K562 (cell line): Measurements from ENCODE around the gene APOA1. TPM values are rescaled to one million over a fixed set of nuclear protein-coding genes. Genes with fewer than 3 reads are reported as not detected.
A peak's percentile ranks its signal among the peaks of the same experiment; 100 is the strongest.

ENCODE experiments used
- ATAC-seq: fragments of 200-7000 bp; cut with Tn5 transposase; 3 replicates; pipeline ENCODE4 v1.9.1; 2020; ENCODE audit warnings: moderate library complexity
- BruUV-seq: library from RNA; stranded (reverse); fragments of 400-500 nt; replicated peaks from 2 replicates; lab custom pipeline; 2021; lab: Mats Ljungman, UMichigan
- CTCF ChIA-PET: fragments of 300-600 bp; formaldehyde crosslinking; extraction: SDS; loops from one replicate; lab custom pipeline; 2021; ENCODE audit warnings: low intra/inter-chr PET ratio; lab: Yijun Ruan, JAX
- POLR2A ChIA-PET: fragments of 300-600, 350-650 bp; sonication (Branson Sonifier 250); formaldehyde crosslinking; extraction: SDS; loops from one replicate; lab custom pipeline; 2021; ENCODE audit warnings: antibody characterized with exemption, inconsistent platforms; lab: Yijun Ruan, JAX
- DNase-seq, 4 experiments: peaks; one replicate each; pipeline versions ENCODE4 v3.0.0 to v3.0.0-alpha.2; 2011 to 2018; ENCODE audit warnings: low spot score in 3 of 4, mixed read lengths in 3 of 4; ENCODE audit errors: extremely low read depth in 1 of 4
- FAIRE-seq: peaks from 2 replicates; lab custom pipeline; 2011; peaks lifted over from hg19 to GRCh38; lab: Jason Lieb, UNC
- H2AFZ ChIP-seq: 2 replicates; pipeline ENCODE4 v1.6.0; 2011; ENCODE audit warnings: low read depth, low read length, control low read depth, inconsistent platforms
- H3K27ac ChIP-seq: fragments of 200-600 bp; 3 replicates; pipeline ENCODE4 v1.8.0; 2011; ENCODE audit warnings: low read depth, mild to moderate bottlenecking, control low read depth, inconsistent platforms, low read length, moderate library complexity, mixed read lengths; ENCODE audit errors: extremely low read depth
- H3K27me3 ChIP-seq, 2 experiments: fragments of 300-600 bp in 1 of 2; 2 replicates in 1 of 2; 3 replicates in 1 of 2; pipeline versions ENCODE4 v1.6.0 to v1.8.0; 2011; ENCODE audit warnings: inconsistent platforms in 2 of 2, low read length in 2 of 2, mild to moderate bottlenecking in 1 of 2, mixed read lengths in 1 of 2, moderate library complexity in 1 of 2; ENCODE audit not compliant: control insufficient read depth in 2 of 2, insufficient read depth in 2 of 2
- H3K36me3 ChIP-seq: fragments of 300-600 bp; 3 replicates; pipeline ENCODE4 v1.8.0; 2011; ENCODE audit warnings: mild to moderate bottlenecking, low read length, inconsistent platforms; ENCODE audit not compliant: control insufficient read depth, insufficient read depth
- H3K4me1 ChIP-seq, 2 experiments: fragments of 200-600 bp in 1 of 2; replicated peaks in 1 of 2; 2 replicates in 1 of 2; 3 replicates in 1 of 2; pipeline versions ENCODE4 v1.5.1 to v1.8.0; 2011; ENCODE audit warnings: inconsistent platforms in 2 of 2, low read length in 2 of 2, mild to moderate bottlenecking in 1 of 2, mixed read lengths in 1 of 2, moderate library complexity in 1 of 2; ENCODE audit not compliant: control insufficient read depth in 2 of 2, insufficient read depth in 2 of 2
- H3K4me2 ChIP-seq: 2 replicates; pipeline ENCODE4 v1.6.1; 2011; ENCODE audit warnings: low read length, control low read depth, inconsistent platforms, mixed read lengths; ENCODE audit not compliant: insufficient read depth
- H3K4me3 ChIP-seq: fragments of 200-600 bp; sonication (generic), shearing (Covaris generic); 2 replicates; pipeline ENCODE4 v1.5.1; 2016; ENCODE audit warnings: control low read depth, inconsistent platforms
- H3K79me2 ChIP-seq: fragments of 200-600 bp; 3 replicates; pipeline ENCODE4 v1.8.0; 2011; ENCODE audit warnings: low read length, inconsistent platforms; ENCODE audit not compliant: control insufficient read depth, insufficient read depth
- H3K9ac ChIP-seq, 2 experiments: 2 replicates each; pipeline versions ENCODE4 v1.6.0 to v1.6.1; 2011; ENCODE audit warnings: low read depth in 2 of 2, low read length in 2 of 2, control low read depth in 1 of 2, inconsistent platforms in 1 of 2, mild to moderate bottlenecking in 1 of 2, mixed read lengths in 1 of 2; ENCODE audit not compliant: insufficient read depth in 1 of 2
- H3K9me1 ChIP-seq: one replicate; pipeline ENCODE4 v1.6.0; 2011; ENCODE audit warnings: inconsistent platforms, mild to moderate bottlenecking, low read length, moderate library complexity; ENCODE audit not compliant: control insufficient read depth, insufficient read depth
- H3K9me3 ChIP-seq: replicated peaks from 2 replicates; pipeline ENCODE4 v1.5.1; 2011; ENCODE audit warnings: low read depth, low read length, inconsistent platforms; ENCODE audit not compliant: control insufficient read depth, insufficient read depth
- H4K20me1 ChIP-seq: replicated peaks from 2 replicates; pipeline ENCODE4 v1.6.1; 2011; ENCODE audit warnings: low read length, inconsistent platforms, mixed read lengths; ENCODE audit not compliant: control insufficient read depth, insufficient read depth
- ELF4 ChIP-seq: fragments of 450-650 bp; formaldehyde crosslinking; IDR thresholded peaks from 2 replicates; pipeline ENCODE4 v1.4.0; 2022; ENCODE audit warnings: missing genetic modification characterization
- FOXK2 ChIP-seq, 2 experiments: fragments of 450-650 bp; IDR thresholded peaks in 1 of 2; conservative IDR thresholded peaks in 1 of 2; 2 replicates each; pipeline ENCODE4 v1.6.1; 2016; ENCODE audit warnings: low read depth in 2 of 2, mild to moderate bottlenecking in 1 of 2
- HBP1 ChIP-seq: fragments of 450-650 bp; formaldehyde crosslinking; IDR thresholded peaks from 2 replicates; pipeline ENCODE4 v1.4.0; 2022; ENCODE audit warnings: missing genetic modification characterization
- SPI1 ChIP-seq: IDR thresholded peaks from 2 replicates; pipeline ENCODE4 v1.6.1; 2011; ENCODE audit warnings: low read depth, low read length, control low read depth, borderline replicate concordance
- TOE1 ChIP-seq, 2 experiments: fragments of 450-650 bp in 1 of 2; sonication (generic) in 1 of 2; formaldehyde crosslinking in 1 of 2; IDR thresholded peaks; 2 replicates each; pipeline versions ENCODE4 v1.7.1 to v1.8.0; 2016 to 2022; ENCODE audit warnings: borderline replicate concordance in 2 of 2, mild to moderate bottlenecking in 2 of 2, antibody characterized with exemption in 1 of 2, inconsistent platforms in 1 of 2, low read depth in 1 of 2, missing genetic modification reagents in 1 of 2, moderate library complexity in 1 of 2
- ZBTB26 ChIP-seq: fragments of 450-650 bp; formaldehyde crosslinking; IDR thresholded peaks from 2 replicates; pipeline ENCODE4 v1.4.0; 2022; ENCODE audit warnings: missing genetic modification characterization
- ZNF395 ChIP-seq: fragments of 200-800 bp; sonication (Bioruptor generic); IDR thresholded peaks from 2 replicates; pipeline ENCODE4 v1.6.1; 2017; ENCODE audit warnings: missing genetic modification characterization, missing compliant biosample characterization
- WGBS: fragments of 100-300 bp; shearing (Covaris generic); methylation state at CpG from one replicate; pipeline ENCODE4 v1.1.6; 2016; ENCODE audit warnings: low coverage, mixed read lengths; ENCODE audit not compliant: insufficient coverage; ENCODE audit errors: missing lambda C conversion rate; 5-methylcytosine and 5-hydroxymethylcytosine counted together
- in situ Hi-C: fragments of 300-500 bp; cut with MboI; formaldehyde crosslinking; loops from 4 replicates; pipeline ENCODE4 v1.15.0; 2018; ENCODE audit warnings: inconsistent platforms, mixed read lengths
- intact Hi-C: fragments of 100-400 bp; cut with micrococcal nuclease; formaldehyde crosslinking; loops from 2 replicates; pipeline ENCODE4 v1.14.2; 2022
- polyA plus RNA-seq, 8 experiments: library from polyadenylated mRNA; depleted of rRNA in 4 of 8; stranded (reverse) in 5 of 8; unstranded in 3 of 8; fragments of >200 nt; fragmentation: Nextera tagmentation in 2 of 8; fragmentation: Illumina TruSeq in 1 of 8; extraction: Ambion mirVana in 2 of 8; extraction: Trizol in 1 of 8; gene quantifications; 2 replicates each; pipeline versions ENCODE4 v1.2.1 to v1.2.3, GENCODE V29; 2011 to 2014; ENCODE audit warnings: inconsistent platforms in 1 of 8, missing spikeins in 1 of 8
- total RNA-seq, 7 experiments: library from RNA; depleted of rRNA in 6 of 7; stranded (reverse); fragments of >200 nt in 6 of 7; fragmentation: Illumina TruSeq in 2 of 7; extraction: Trizol in 2 of 7; gene quantifications; 2 replicates each; pipeline versions ENCODE4 v1.2.1 to v1.2.3, GENCODE V29; 2011 to 2021; ENCODE audit warnings: low replicate concordance in 1 of 7

Gene APOA1
- total and polyA plus RNA-seq, 9 of the 15 experiments (the other 6 are each of a cell fraction or from before 2014, with no cell fraction given): 1.8 TPM; not detected in 8

GRCh38 chr11:116788534-116788933, 48.9 kb downstream of the APOA1 start:
- Histone ChIP-seq H3K27me3 (no peaks in the 10 kb centered on the region), H3K79me2 (peaks cover 24% of the 10 kb centered on the region), H3K27ac (no peak overlapping the region; the same call in 2 of the 3 replicates), H3K4me1 (peaks cover 22 to 33% of the 10 kb centered on the region in 2 experiments; a peak in 4 of 5 replicates), H3K36me3 (peaks cover 34% of the 10 kb centered on the region), H3K9me3 (no peaks in the 10 kb centered on the region), H3K9ac (peak overlapping the region; percentile 88 to 94), H3K9me1 (no peaks in the 10 kb centered on the region), H4K20me1 (no peaks in the 10 kb centered on the region), H2AFZ (peak overlapping the region; percentile 99), H3K4me2 (peak overlapping the region; percentile 92), H3K4me3 (peak overlapping the region; percentile 98)
- no peak for FAIRE-seq
- ChIA-PET POLR2A (interaction anchor here (0.6 to 2.8 kb wide), 7 partner anchors 11 to 440 kb away, joined by 3 to 15 read pairs (median 3); no protein-coding TSS in a partner anchor), CTCF (no interaction called here)
- in situ Hi-C loops: loop anchor here (5.0 kb wide), 1 partner anchor 314 kb away; no protein-coding TSS in a partner anchor
- BruUV-seq: no TSS peak
- peak; percentile 56 for TF ChIP-seq SPI1
- no peak for TF ChIP-seq TOE1 (IDR thresholded peaks at IDR 0.05; ENCODE audit: borderline replicate concordance)
- TF ChIP-seq TOE1 (CRISPR knock-in tag; IDR thresholded peaks at IDR 0.05; ENCODE audit: borderline replicate concordance, low read depth): no peak
- 0 out of 2 replicates have a peak, but pooled peaks have one; percentile 61 for TF ChIP-seq ZBTB26 (CRISPR knock-in tag)
- TF ChIP-seq FOXK2 (conservative IDR thresholded peaks at IDR 0.05 in 1 of 2, IDR thresholded peaks at IDR 0.05 in 1 of 2; ENCODE audit: low read depth in 2 of 2): 0 out of 4 replicates have a peak, but pooled peaks of 1 of the 2 experiments have one; percentile 5
- peak; percentile 6; the same call in 1 of the 2 replicates for TF ChIP-seq ELF4 (CRISPR knock-in tag)
- TF ChIP-seq ZNF395: no peak
- TF ChIP-seq HBP1 (CRISPR knock-in tag): 0 out of 2 replicates have a peak, but pooled peaks have one; percentile 5
- TF ChIP-seq, all 486 proteins: peak for 5
- no peak for ATAC-seq
- 20% methylated on average over 4 of the region's 4 CpGs for WGBS
- intact Hi-C loops: loop anchor here (1.0 kb wide), 1 partner anchor 48 kb away; no protein-coding TSS in a partner anchor
- no peak for DNase-seq
